SK-N-SH (cell line): ENCODE data around the gene CLVS2. TPM values are rescaled to one million over a fixed set of nuclear protein-coding genes. Genes with fewer than 3 reads are reported as not detected.

Experiments used
- CTCF ChIA-PET: fragments of 300-600, 350-600 bp; formaldehyde crosslinking; extraction: SDS; loops from one replicate; lab custom pipeline; 2021; lab: Yijun Ruan, JAX
- POLR2A ChIA-PET: fragments of 350-600 bp; sonication (Branson Sonifier 250); formaldehyde crosslinking; extraction: SDS; loops from one replicate; lab custom pipeline; 2020; ENCODE audit warnings: antibody characterized with exemption, inconsistent platforms; lab: Yijun Ruan, JAX
- DNase-seq: peaks from one replicate; pipeline ENCODE4 v3.0.0; 2012
- H2AFZ ChIP-seq: fragments of 200-600 bp; sonication (generic); 2 replicates; pipeline ENCODE4 v1.8.1; 2016; ENCODE audit warnings: antibody characterized with exemption, mild to moderate bottlenecking, low read depth
- H3F3A ChIP-seq: fragments of 200-600 bp; sonication (generic); replicated peaks from 2 replicates; pipeline ENCODE3; 2016; ENCODE audit warnings: antibody characterized with exemption, mild to moderate bottlenecking; ENCODE audit not compliant: insufficient read depth
- H3K27ac ChIP-seq, 2 experiments: fragments of 200-500 bp in 1 of 2; fragments of 200-600 bp in 1 of 2; sonication (Bioruptor generic) in 1 of 2; sonication (generic), shearing (Covaris generic) in 1 of 2; 2 replicates each; pipeline versions ENCODE4 v1.5.1 to v1.6.1; 2014 to 2016; ENCODE audit warnings: low read depth in 2 of 2, inconsistent platforms in 1 of 2, low read length in 1 of 2, mild to moderate bottlenecking in 1 of 2, mixed read lengths in 1 of 2
- H3K27me3 ChIP-seq: fragments of 200-600 bp; sonication (generic), shearing (Covaris generic); 2 replicates; pipeline ENCODE4 v1.6.1; 2016; ENCODE audit warnings: mixed run types; ENCODE audit not compliant: insufficient read depth
- H3K36me3 ChIP-seq, 2 experiments: fragments of 200-500 bp in 1 of 2; fragments of 200-600 bp in 1 of 2; sonication (Bioruptor generic) in 1 of 2; sonication (generic) in 1 of 2; replicated peaks in 1 of 2; 2 replicates each; pipeline versions ENCODE3 to v1.5.1; 2014 to 2016; ENCODE audit warnings: low read length in 1 of 2, mild to moderate bottlenecking in 1 of 2; ENCODE audit not compliant: insufficient read depth in 2 of 2, control insufficient read depth in 1 of 2
- H3K4me1 ChIP-seq, 2 experiments: fragments of 200-500 bp in 1 of 2; fragments of 200-600 bp in 1 of 2; sonication (Bioruptor generic) in 1 of 2; sonication (generic), shearing (Covaris generic) in 1 of 2; 2 replicates each; pipeline versions ENCODE4 v1.5.1 to v1.6.1; 2014 to 2016; ENCODE audit warnings: low read depth in 1 of 2, low read length in 1 of 2, mixed run types in 1 of 2; ENCODE audit not compliant: insufficient read depth in 2 of 2, control insufficient read depth in 1 of 2
- H3K4me2 ChIP-seq: fragments of 200-600 bp; sonication (generic), shearing (Covaris generic); 2 replicates; pipeline ENCODE4 v1.6.1; 2017; ENCODE audit warnings: mixed run types
- H3K4me3 ChIP-seq, 2 experiments: fragments of 200-500 bp in 1 of 2; fragments of 200-600 bp in 1 of 2; sonication (Bioruptor generic) in 1 of 2; sonication (generic), shearing (Covaris generic) in 1 of 2; 2 replicates each; pipeline versions ENCODE4 v1.5.1 to v1.8.1; 2014 to 2016; ENCODE audit warnings: low read depth in 2 of 2, inconsistent platforms in 1 of 2, low read length in 1 of 2, mild to moderate bottlenecking in 1 of 2, mixed read lengths in 1 of 2, moderate library complexity in 1 of 2
- H3K79me2 ChIP-seq: fragments of 200-600 bp; sonication (generic); 2 replicates; pipeline ENCODE4 v1.8.1; 2017; ENCODE audit warnings: mild to moderate bottlenecking; ENCODE audit not compliant: insufficient read depth
- H3K9ac ChIP-seq: fragments of 200-600 bp; sonication (generic); 2 replicates; pipeline ENCODE4 v1.6.1; 2017; ENCODE audit warnings: mixed run types
- H3K9me2 ChIP-seq: fragments of 200-600 bp; sonication (generic); 2 replicates; pipeline ENCODE4 v1.6.1; 2017; ENCODE audit warnings: mixed run types
- H3K9me3 ChIP-seq: fragments of 200-600 bp; sonication (generic); 2 replicates; pipeline ENCODE4 v1.6.1; 2017; ENCODE audit warnings: mixed run types, mild to moderate bottlenecking, moderate library complexity
- H4K20me1 ChIP-seq: fragments of 200-600 bp; sonication (generic); 2 replicates; pipeline ENCODE4 v1.6.1; 2017; ENCODE audit warnings: mild to moderate bottlenecking, mixed run types; ENCODE audit not compliant: insufficient read depth
- CHD2 ChIP-seq: fragments of 150-350 bp; IDR thresholded peaks from 2 replicates; pipeline ENCODE4 v1.6.1; 2018; ENCODE audit warnings: low read length; ENCODE audit not compliant: partially characterized antibody
- CTCF ChIP-seq: fragments of 200-600 bp; sonication (generic); IDR thresholded peaks from 2 replicates; pipeline ENCODE4 v1.6.1; 2017; ENCODE audit warnings: antibody characterized with exemption, mild to moderate bottlenecking, moderate library complexity
- ELF1 ChIP-seq: IDR thresholded peaks from 2 replicates; pipeline ENCODE4 v1.4.0; 2012
- FOSL2 ChIP-seq: IDR thresholded peaks from 2 replicates; pipeline ENCODE4 v1.4.0; 2012; ENCODE audit warnings: low read depth, mild to moderate bottlenecking, moderate library complexity, borderline replicate concordance
- FOXJ3 ChIP-seq: sonication (generic); formaldehyde crosslinking; IDR thresholded peaks from 2 replicates; pipeline ENCODE4 v1.5.1; 2020; ENCODE audit warnings: mild to moderate bottlenecking, missing genetic modification reagents
- IRF3 ChIP-seq: fragments of 150-350 bp; IDR thresholded peaks from 2 replicates; pipeline ENCODE4 v1.6.1; 2016; ENCODE audit warnings: mild to moderate bottlenecking, low read depth, low read length
- JUND ChIP-seq: IDR thresholded peaks from 2 replicates; pipeline ENCODE4 v1.4.0; 2012
- NRF1 ChIP-seq: IDR thresholded peaks from 2 replicates; pipeline ENCODE4 v1.6.1; 2012; ENCODE audit warnings: low read depth, mild to moderate bottlenecking, low read length
- POLR2AphosphoS5 ChIP-seq: IDR thresholded peaks from 2 replicates; pipeline ENCODE4 v1.6.1; 2012; ENCODE audit warnings: low read depth, low read length
- RAD21 ChIP-seq: IDR thresholded peaks from 2 replicates; pipeline ENCODE4 v1.6.1; 2012; ENCODE audit warnings: mild to moderate bottlenecking, low read length
- RFX5 ChIP-seq: IDR thresholded peaks from 2 replicates; pipeline ENCODE4 v1.6.1; 2012; ENCODE audit warnings: mild to moderate bottlenecking, improper control_type of control experiment, low read length
- SIN3A ChIP-seq: IDR thresholded peaks from 2 replicates; pipeline ENCODE4 v1.6.1; 2012; ENCODE audit warnings: low read depth, mild to moderate bottlenecking, low read length, moderate library complexity, borderline replicate concordance
- SMC3 ChIP-seq: IDR thresholded peaks from 2 replicates; pipeline ENCODE4 v1.6.1; 2012; ENCODE audit warnings: low read depth, low read length, improper control_type of control experiment
- USF1 ChIP-seq: IDR thresholded peaks from 2 replicates; pipeline ENCODE4 v1.4.0; 2012; ENCODE audit warnings: low read depth, borderline replicate concordance
- WGBS: methylation state at CpG from one replicate; pipeline ENCODE4 v1.1.6; 2017; ENCODE audit warnings: low lambda C conversion rate; 5-methylcytosine and 5-hydroxymethylcytosine counted together
- polyA plus RNA-seq, 3 experiments: library from polyadenylated mRNA; depleted of rRNA; stranded (reverse); fragments of >200 nt; gene quantifications; 2 replicates each; pipeline ENCODE4 v1.2.3, GENCODE V29; 2012
- TF ChIP-seq, protein P1 (sequence below): IDR thresholded peaks from 2 replicates; pipeline ENCODE4; 2012

CLVS2 gene
- polyA plus RNA-seq, 1 of the 3 experiments (the other 2 are of a cell fraction): 0.05 TPM

- no peaks in the 10 kb centered on the region for H3K79me2 ChIP-seq
- H2AFZ ChIP-seq: no peak overlapping the region
- no peak overlapping the region; a peak in 1 of 4 replicates for H3K27ac ChIP-seq
- H3K27me3 ChIP-seq: peaks cover 23% of the 10 kb centered on the region; the same call in 1 of the 2 replicates
- H3K9me2 ChIP-seq: no peaks in the 10 kb centered on the region
- H3K36me3 ChIP-seq: no peaks in the 10 kb centered on the region
- no peak overlapping the region for H3K4me2 ChIP-seq
- DNase-seq: no peak
- CTCF ChIA-PET: interaction anchor here (1.7 to 1.8 kb wide), 2 partner anchors 129 to 158 kb away, joined by 4 to 6 read pairs; no protein-coding TSS in a partner anchor
- no peaks in the 10 kb centered on the region for H4K20me1 ChIP-seq
- H3F3A ChIP-seq: no peaks in the 10 kb centered on the region
- WGBS: 45% methylated on average over 5 of the region's 5 CpGs
- H3K4me1 ChIP-seq: peaks cover 0 to 6% of the 10 kb centered on the region in 2 experiments; a peak in 2 of 4 replicates
- TF ChIP-seq CTCF (no peak), IRF3 (no peak), CHD2 (no peak), JUND (no peak), POLR2AphosphoS5 (no peak), NRF1 (no peak), FOXJ3 (CRISPR knock-in tag) (no peak), SMC3 (no peak), RFX5 (no peak), SIN3A (no peak), ELF1 (no peak)
- H3K9ac ChIP-seq: no peak overlapping the region
- no peaks in the 10 kb centered on the region for H3K9me3 ChIP-seq
- POLR2A ChIA-PET: interaction anchor here (0.6 kb wide), 1 partner anchor 171 kb away, joined by 3 read pairs; no protein-coding TSS in a partner anchor
- H3K4me3 ChIP-seq: no peak overlapping the region; a peak in 1 of 4 replicates
Measured at GRCh38 chr6:122998403-122998975, 2.5 kb downstream of the CLVS2 start.

DNA sequence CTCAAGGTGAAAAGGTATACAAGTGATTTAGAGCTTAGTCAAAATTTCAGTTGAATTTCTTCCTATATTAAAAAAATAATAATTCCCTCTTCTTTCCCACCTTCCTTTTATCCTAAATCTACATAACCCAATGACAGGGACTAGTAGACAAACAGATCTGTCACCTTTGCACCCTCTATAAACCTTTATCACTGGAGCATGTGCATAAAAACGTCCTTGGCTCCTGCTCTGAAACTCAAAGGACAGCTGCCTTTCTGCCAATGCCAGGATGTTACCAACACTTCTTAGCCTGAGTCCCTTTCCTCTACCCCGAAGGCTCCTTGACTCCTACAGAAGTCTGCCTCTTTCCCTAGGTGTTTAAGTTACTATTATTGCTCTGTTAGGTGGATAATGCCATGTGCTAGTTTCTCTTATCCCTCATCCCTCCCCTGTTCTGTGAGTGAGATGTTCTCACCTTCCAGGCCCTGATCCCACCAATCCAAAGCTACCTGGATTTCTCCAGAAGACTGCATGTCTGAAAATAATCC lies 4.3 kb downstream of the CLVS2 start:
- no peaks in the 10 kb centered on the region for H3K79me2 ChIP-seq
- no peak overlapping the region for H2AFZ ChIP-seq
- H3F3A ChIP-seq: no peaks in the 10 kb centered on the region
- no peaks in the 10 kb centered on the region for H4K20me1 ChIP-seq
- no peaks in the 10 kb centered on the region for H3K36me3 ChIP-seq
- H3K9ac ChIP-seq: no peak overlapping the region
- H3K9me2 ChIP-seq: no peaks in the 10 kb centered on the region
- H3K27ac ChIP-seq: no peak overlapping the region
- 13% methylated on average over 2 of the region's 2 CpGs for WGBS
- POLR2A ChIA-PET: no interaction called here
- no peak overlapping the region for H3K4me3 ChIP-seq
- no peak for TF ChIP-seq USF1
- no peak for TF ChIP-seq CHD2
- TF ChIP-seq, protein P1, sequence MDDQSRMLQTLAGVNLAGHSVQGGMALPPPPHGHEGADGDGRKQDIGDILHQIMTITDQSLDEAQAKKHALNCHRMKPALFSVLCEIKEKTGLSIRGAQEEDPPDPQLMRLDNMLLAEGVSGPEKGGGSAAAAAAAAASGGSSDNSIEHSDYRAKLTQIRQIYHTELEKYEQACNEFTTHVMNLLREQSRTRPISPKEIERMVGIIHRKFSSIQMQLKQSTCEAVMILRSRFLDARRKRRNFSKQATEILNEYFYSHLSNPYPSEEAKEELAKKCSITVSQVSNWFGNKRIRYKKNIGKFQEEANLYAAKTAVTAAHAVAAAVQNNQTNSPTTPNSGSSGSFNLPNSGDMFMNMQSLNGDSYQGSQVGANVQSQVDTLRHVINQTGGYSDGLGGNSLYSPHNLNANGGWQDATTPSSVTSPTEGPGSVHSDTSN: no peak
- no peak for TF ChIP-seq RAD21
- TF ChIP-seq FOSL2: no peak
- no peak for TF ChIP-seq IRF3
- peaks cover 20% of the 10 kb centered on the region for H3K27me3 ChIP-seq
- CTCF ChIA-PET: interaction anchor here (0.6 kb wide), 1 partner anchor 17 kb away, joined by 3 read pairs; no protein-coding TSS in a partner anchor
- H3K9me3 ChIP-seq: no peaks in the 10 kb centered on the region
- peaks cover 0 to 6% of the 10 kb centered on the region in 2 experiments; a peak in 2 of 4 replicates for H3K4me1 ChIP-seq
- H3K4me2 ChIP-seq: no peak overlapping the region
- DNase-seq: no peak
